GM21526 (cell line): ENCODE data around the gene CCL1.

Experiments used
- ATAC-seq: cut with Tn5 transposase; IDR thresholded peaks from one replicate; pipeline ENCODE4 v1.9.1; 2021; ENCODE audit warnings: moderate library complexity; ENCODE audit not compliant: unreplicated experiment, low FRiP score

CCL1 gene

DNA sequence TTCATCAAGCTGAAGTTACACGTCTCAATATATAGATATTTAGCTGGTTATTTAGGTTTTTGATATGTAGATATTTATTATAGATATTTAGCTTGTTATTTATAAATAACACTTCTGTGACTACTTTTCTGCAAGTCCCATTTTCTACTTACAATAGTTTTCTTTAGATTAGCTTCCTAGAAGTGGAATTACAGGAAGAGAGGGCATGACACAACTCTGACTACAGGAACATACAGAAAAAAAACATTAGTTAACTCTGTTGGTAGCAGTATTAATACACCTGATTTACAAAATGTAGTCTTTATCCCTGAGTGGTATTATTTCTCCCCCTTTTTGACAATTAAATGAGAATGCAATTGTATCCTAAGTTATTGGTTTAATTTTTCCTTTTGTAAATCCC lies 21.2 kb upstream of the CCL1 start:
- no peak for ATAC-seq

DNA sequence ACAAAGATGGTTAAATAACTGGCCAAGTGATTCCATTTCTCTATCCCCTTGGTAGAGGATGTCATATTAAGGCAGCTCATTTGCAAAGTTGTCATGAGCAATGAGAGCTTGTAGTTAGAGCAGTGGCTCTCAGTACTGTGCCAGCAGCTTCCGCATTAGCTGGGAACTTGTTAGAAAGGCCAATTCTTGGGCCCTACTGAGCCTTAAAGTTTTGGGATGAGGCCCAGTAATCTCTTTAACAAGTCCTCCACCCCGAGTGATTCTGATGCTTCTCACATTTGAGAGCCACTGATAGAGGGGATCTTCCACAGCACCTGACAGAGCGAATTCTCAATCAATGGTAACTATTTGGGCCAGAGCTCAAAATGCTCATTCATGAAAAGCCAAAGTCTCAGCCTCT lies 20.2 kb upstream of the CCL1 start:
- ATAC-seq = no peak

DNA sequence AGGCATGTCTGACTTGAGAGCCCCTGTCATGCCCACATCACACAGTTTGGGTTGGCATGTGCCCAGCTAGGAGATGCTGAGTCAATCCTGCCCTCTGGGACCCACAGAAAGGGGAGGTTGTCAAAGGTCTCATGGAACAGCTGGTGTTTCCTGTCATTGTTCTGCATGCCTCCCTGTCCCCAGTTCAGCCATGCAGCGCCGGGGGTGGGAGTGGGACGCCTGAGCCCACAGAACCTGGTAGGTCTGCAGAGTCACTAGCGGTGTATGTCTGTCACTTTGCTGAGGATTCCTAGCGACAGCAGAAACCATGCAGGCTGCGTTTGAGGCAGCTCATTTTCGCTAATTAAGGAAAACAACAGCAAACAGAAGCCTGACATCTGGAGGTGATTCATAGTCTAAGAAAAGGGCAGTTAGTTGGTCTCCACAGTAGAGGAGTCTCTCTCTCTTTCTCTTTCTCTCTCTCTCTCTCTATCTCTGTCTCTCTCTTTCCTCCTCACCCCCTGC lies 19.6 kb upstream of the CCL1 start:
- ATAC-seq = no peak

DNA sequence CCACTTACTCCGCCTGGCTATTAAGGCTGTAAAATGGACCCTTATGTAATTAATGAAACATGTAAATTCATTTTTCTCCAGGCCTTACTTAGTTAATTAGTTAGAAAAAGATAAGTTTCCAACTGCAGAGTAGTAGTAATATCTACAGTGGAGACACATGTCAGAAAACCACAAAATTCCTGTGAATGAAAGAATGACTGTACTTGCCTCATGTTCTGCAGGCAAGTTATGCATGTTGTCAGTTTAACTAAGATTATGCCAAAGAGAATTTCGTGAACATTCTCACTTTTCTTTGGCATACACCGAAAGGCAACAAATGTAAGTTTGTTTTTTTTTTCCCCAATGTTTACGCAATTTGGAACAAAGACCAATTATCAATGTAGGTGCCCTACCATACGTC lies 16.8 kb upstream of the CCL1 start:
- ATAC-seq = no peak

DNA sequence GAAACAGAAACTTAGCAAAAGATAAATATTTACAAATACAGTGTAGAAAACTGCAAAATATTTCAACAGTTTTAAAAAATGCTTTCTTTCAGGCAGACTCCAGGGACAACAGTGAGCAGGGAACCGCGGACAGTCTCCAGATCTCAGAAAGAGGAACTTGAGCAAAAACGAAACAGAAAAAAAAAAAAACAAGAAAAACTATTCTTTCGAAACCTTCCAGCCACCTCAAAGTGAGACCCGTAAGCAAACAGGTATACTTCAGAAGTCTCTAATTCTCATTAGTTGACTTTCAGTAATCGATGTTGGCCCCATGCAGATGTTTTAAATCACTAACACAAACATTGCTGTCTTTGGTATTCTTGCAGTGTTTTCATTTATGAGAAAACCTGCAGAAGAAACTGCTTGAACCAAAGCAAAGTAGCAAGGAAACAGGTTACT lies 15.7 kb upstream of the CCL1 start:
- ATAC-seq = peak; percentile 56

- peak; percentile 46 for ATAC-seq
These were observed 14.2 kb upstream of the CCL1 start for GRCh38 chr17:34377078-34377823.

DNA sequence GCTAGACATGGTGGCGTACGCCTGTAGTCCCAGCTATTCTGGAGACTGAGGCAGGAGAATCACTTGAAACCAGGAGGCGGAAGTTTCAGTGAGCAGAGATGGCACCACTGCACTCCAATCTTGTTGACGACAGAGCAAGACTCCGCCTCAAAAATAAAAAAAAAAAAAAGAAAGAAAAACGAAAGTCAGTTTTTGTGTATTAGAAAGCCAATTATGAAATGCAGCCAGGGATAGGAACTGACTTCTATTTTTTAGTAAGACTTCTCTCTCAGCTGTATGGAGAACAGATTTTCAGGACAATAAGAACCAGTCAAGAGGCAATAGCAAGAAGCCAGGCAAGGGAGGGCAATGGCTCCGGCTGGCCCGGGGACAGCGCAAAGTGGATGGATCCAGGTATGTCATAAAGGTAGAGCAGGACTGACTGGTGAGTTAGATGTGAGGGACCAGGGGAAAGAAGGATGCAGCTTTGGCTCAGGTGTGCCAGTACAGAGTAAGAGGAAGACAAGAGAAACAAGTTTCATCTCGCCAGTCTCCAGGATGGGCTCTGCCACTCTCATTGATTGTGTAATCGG lies 12.5 kb upstream of the CCL1 start:
- no peak for ATAC-seq

DNA sequence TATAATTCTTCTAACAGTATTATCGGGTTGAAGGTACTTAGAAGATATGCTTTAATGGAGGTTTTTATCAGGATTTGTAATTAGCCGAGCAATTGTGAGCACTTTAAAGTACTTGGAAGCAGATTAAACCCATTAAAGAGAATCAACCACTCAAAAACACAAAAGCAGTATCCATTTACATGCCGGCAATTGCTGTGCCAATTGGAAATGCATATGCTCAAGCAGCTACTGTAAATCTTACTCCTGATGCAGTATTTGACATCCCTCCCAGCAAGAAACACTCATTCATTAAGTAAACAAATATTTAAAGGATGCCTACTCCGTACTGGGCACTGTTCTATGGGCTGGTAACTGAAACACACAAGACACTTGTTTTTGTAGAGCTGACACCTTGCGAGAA lies 11.4 kb upstream of the CCL1 start:
- no peak for ATAC-seq

DNA sequence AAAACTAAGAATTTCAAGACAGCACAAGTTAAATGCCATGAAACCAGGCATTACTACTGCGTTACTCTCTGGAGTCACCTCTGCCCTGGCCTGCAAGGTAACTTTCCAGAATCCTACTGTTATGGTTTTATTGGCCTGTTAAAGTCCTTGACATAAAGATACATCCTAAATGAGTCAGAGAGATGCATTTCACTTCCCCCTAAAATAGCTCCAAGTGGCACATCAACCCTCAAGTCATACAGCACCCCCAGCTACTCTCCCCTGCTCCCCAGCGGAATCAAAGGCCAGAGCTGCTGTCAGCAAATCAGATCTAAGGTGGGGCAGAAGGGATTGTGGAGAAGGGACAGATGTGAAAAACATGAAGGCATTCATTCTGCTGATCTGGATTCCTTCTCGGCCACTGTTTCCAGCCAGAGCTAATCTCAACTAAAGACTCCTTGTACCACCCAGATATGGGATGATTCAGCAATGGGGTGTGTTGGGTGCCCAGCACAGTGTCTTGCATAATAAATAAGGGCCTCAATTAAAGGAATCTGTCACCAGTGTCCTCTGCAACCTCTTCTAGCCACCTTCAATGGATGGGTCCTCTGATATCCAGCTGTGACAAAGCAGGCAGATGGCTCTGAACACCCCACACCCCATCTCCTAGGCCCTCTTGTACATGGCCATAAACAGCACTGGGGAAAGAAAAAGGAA lies 8.5 kb upstream of the CCL1 start:
- ATAC-seq = no peak

DNA sequence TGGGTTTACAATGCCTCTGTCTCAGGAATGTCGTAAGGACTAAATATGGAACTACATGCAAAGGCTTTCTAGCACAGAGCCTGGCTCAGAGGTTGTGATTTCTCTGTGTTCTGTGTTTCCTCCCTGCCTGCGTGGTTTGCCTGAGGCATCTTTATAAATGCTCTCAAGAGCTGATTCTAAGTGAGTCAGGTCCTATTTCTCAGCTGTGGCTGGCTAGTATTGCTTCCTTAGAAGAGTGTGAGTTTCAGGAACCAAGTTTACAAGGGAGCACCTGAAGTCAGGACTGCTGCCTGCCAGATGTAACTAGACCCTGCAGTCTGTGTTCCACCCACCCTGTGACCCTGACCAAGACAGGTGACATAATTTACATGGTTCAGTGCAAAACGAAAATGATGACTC lies 8.0 kb upstream of the CCL1 start:
- no peak for ATAC-seq

DNA sequence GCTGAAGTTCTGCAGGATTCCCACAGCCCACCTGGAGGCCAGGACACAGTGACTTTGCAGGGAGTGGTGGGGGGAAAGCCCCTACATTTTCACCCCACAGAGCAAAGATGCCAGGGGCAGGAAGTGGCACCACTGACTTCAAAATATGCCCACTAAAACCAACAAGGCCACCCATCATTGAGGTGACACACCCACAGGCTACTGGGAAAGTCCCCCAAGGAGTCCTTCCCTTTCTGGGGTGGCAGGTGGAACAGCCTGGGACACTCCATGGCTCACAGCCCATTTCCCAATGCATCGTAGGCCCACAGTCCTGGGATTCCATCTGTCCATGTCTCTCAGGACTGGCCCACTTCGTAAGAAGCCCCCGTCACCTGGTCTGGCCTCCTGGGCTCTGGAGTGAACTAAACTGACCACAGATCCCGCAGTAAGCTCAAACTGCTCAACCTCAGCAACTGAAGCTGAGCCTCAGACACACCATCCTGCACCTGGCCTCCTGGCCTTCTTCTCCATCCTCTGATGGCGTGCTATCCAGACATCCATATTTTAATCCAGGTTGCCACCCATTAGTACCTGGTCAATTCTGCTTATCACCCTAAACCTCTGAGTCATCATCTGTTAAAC lies 7.5 kb upstream of the CCL1 start:
- no peak for ATAC-seq

DNA sequence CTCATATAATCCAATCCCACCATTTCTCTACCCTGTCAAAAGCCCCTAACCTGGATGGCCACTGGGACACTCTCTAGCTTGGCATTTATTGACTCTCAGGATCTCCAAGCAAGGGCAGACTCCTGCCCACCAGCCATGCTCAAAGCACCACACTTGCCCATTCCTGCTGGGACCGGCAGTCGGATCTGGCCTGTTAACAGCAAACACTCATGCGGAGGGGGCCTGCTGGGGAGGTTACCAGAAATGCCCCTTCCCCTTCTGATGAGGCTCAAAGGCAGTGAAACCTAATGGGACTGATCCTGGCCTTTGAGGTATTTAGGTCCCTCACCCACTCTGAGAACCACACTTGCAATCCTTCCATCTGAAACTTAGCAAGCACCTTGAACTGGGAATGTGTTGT lies 6.5 kb upstream of the CCL1 start:
- ATAC-seq = no peak

DNA sequence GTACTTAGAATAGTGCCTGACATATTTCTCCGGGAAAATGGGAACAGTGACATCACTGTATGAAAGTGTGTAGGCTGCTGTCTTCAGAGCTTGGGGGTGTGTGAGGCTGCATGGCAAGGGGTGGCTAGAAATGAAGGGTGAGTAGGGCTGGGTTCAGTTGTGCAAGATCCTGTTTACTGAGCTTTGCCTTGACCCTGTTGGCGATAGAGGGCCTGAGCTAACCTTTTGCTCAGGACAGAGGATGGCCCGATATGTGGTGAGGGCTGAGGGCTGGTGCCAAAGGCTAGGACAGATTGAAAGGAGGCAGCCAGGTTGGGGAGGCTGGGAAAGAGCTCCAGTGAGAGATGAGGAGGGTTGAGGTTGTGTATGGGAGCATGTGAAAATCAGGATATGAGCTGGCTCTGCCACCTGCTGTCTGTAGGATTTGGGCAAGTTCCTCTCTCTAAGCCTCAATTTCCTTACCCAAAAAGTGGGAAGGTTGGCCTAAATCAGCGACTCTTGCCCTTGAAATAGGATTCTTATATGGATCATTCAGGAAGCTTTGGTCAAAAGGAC lies 6.0 kb upstream of the CCL1 start:
- ATAC-seq = no peak

DNA sequence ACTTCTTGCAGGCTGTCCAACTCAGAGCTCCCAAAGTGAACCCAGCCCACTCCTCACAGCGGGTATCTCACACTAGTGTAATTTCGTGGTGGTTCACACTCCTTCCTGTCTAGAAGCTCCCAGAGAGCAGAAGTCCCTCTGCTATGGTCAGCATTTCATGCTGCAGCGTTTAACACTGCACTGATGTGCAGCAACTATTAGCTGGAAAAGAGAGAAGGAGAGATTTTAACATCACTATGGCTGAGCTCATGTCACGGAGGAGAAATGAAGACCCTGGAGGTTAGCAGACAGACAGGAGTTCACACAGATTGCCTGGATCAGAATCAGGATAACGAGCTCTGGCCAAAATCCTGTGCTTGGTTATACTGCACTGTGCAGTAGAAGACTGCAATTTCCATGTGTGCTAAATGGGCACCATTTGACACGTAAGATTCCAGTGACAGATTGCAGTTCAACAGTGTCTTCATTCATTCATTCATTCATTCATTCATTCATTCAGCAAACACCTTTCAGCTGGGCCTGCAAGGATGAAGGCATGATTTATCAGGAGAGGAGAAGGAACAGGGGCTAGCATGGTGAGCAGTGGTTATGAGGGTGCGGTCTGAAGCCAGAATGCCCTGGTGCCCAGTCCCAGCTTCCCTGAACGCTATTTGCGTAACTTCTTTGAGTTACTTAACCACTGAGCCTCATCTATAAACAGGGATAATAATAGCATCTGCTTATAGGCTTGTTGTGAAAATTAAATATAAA lies 5.3 kb upstream of the CCL1 start:
- ATAC-seq = no peak

GRCh38 chr17:34367486-34368195 lies 4.6 kb upstream of the CCL1 start:
- ATAC-seq = no peak

DNA sequence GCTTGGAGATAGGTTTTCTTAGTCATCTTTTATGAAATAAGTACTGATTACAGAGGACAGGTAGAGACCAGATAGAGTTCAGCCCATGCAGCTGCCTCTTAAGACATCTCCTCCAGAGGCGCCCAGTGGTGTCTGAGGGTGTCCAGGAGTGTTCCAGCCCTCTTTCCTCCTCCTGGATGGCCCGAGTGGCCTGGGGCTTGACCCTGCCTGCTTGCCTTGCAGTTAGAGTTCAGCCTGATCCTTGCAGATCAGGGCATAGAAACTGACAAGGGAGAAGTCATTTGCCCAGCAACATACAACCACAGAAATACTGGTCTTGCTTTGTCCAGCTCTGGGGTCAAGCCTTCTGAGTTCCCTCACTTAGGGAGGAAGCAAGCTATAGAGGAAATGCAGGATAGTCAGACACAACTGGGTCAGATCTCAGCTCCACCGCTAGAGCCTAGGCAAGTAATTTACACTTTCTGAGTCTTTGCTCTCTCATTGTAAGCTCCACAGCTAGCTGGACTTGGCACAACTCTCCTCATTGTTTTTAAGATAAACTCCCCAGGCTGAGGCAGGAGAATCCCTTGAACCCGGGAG lies 3.6 kb upstream of the CCL1 start:
- ATAC-seq = no peak

GRCh38 chr17:34366010-34366409 lies 3.0 kb upstream of the CCL1 start:
- ATAC-seq = no peak

DNA sequence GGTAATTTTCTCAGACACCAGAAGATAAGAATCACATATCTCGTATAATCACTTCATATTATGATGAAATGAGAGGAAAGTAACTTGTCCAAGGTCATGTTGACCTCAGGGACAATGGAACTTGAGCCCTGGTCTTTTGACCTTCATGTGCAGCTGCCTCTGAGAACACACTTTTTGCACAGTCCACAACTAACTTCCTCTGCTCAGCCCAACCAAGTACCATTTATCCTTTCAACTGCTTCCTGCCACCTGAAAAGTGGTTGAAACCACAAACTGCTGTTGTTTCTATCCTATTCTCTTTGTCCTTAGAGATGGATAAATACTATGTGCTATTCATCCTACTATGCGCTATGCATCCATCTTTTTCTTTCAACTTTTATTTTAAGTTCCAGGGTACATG lies 2.3 kb upstream of the CCL1 start:
- ATAC-seq = no peak

DNA sequence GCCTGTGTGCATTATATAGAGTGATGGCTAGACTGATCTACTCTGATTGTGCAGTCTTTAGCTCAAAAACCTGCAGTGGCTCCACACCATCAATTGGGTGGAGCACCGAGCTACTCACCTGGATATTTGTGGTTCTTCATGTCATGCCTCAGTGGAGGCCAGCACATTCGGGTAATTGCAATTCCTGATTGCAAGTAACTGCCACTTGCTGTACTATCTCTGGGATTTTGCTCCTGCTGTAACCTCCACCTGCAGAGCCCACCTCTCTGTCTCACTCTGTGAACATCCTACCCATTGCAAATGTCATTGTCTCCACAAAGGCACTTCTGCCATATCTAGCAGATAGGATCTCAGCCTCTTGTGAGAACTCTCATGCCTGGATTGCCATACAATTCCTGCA lies 1.7 kb upstream of the CCL1 start:
- no peak for ATAC-seq
